GM18858 (cell line): Measurements from ENCODE around the gene C10orf120.

ENCODE experiments used
- ATAC-seq: cut with Tn5 transposase; IDR thresholded peaks from one replicate; pipeline ENCODE4 v1.9.1; 2021; ENCODE audit not compliant: unreplicated experiment

The C10orf120 gene

DNA sequence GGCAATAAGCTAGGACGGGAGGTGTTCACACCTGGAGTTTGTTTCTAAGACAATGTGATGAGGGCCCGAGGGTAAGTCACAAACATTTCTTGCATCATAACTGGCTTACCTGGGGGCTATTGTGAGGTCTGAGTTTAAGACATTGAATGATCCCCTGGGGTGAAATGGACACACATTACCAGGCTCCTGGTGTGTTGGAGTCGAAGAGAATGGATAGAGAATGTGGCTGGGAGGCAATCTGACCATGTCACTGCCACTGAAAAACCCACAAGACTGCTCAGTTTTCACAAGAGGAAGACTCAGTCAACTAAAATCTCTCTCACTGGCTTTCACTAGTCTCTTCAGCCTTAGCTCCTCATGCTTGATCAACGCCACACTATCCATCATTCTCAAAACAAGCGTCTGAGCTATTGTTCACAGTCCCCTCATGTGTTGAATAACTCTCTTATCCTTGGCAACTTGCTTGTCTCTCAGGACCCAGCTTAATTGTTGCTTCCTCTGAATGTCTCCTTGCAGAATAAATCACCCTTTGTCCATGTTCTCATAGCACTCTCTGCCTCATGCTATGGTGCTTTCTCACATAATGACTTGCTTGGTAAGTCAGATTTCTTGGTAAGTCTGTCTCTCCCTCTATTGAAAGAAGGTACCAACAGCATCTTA is at the start of gene C10orf120:
TSS of gene C10orf120 (minus strand) at position 51 of the 660 bp plus-strand sequence. CDS start 56 bp downstream, outside the sequence.
- ATAC-seq: no peak

DNA sequence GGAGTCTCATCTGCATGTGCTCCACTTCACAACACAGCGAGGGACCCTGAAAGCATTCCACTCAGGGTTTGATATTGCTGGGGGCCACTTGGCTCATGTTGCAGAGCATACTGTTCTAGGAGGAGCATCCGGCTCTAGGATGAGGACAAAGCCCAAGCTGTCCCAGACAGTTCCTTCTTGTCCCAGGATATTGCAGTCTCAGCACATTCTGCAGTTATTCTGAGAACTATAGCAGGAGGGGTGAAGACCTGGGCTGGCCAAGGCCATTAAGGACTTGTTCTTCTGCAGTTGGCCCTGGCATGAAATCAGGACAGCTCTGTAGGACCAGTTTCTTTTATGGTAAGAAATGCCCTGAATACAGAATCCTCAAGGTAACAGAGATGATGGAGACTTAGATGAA is 48.9 kb upstream of the C10orf120 start:
- no peak for ATAC-seq

DNA sequence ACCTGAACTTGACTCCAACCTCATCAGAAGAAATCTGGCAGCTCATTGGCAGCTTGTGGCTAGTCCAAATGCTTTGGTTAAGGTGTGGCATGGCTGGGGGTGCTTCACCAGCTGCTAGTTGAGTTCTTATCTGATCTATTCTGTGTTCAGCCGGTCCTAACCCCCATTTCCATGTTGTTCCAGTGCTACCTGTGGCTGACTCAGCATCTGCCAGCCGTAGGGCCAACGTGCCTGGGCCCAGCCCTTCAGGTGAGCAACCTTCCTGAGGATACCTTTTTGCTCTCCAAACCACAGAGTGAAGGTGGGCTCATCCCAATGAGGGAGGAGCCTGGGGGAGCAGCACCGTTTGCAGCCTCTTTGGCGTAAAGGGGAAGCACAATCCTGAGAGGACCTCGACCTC is 46.8 kb upstream of the C10orf120 start:
- ATAC-seq: no peak

DNA sequence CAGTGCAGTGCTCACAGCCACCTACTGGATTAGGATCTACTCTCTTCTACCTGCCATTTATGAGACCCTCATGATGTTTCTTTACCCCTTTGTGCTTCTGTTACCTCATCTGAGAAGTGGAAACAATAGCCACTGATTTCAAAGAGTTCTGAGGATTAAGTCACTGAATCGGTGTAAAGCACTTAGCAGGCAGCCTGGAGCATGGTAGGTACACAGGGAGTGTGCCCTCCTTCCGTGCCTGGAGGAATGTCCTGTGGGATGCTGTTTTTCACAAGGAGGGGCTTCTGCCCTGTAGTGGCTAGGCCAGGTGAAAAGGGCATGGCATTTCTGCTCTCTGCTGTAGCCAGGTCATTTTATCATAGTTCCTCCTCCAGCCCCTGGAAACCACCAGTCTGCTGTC is 44.6 kb upstream of the C10orf120 start:
- ATAC-seq: no peak

DNA sequence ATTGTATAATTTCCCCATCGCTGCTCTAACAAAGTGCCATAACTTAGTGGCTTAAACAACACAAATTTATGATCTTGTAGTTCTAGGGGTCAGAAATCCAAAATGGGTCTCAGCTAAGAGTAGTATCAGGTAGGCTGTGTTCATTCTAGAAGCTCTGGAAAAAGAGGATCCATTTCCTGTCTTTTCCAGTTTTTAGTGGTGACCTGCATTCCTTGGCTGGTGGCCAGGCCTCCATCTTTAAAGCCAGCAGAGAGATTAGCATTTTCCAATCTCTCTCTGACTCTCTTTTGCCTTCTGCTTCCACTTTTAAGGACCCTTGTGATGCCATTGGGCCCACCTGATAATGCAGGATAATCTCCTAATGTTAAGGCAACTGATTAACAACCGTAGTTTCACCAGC is 41.0 kb upstream of the C10orf120 start:
- ATAC-seq: no peak

DNA sequence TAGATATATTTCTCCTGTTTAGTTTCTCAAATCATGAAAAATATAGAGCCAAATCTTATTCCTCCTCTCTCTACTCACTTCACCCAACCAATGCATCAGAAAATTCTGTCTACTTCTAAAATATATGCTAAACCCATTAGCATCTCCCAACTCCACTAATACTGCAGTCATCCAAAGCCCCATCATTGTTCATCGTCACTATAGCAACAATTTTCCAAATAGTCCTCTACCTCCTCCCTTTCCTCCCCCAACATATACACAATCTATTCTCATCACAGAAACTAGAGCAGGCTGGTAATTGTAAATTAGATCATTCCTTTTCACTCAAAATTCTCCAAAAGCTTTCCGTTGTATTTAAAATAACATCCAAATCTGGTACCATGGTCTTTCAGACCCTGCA is 38.4 kb upstream of the C10orf120 start:
- ATAC-seq: no peak

DNA sequence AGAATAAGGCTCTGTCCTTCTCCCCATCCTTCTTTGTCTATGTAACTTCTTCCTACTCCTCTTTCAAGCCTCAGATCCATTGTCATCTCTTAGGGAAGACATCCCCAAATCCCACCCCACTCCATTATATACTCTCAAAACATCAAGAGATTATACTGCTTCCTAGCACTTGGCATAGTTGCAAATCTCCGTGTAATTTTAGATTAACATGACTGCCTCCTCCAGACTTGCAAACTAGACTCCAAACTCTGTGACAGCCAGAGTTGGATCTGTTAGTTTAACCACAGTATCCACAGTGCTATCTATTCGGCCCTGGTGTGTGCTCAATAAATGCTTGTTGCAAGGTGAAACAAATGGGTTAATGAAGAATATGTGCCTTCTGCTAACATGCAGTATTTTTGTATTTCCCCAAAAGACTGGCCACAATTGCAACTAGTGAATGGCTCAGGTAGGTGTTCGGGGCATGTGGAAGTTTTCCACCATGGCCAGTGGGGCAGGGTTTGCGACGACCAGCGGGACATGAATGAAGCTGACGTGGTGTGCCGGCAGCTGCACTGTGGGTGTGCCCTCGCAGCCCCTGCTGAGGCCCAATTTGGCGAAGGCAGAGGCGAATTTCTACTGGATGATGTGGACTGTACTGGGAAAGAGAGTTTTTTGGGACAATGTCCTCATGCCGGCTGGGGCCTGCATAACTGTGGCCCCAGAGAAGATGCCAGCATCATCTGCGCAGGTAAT is 34.5 kb upstream of the C10orf120 start:
- no peak for ATAC-seq

DNA sequence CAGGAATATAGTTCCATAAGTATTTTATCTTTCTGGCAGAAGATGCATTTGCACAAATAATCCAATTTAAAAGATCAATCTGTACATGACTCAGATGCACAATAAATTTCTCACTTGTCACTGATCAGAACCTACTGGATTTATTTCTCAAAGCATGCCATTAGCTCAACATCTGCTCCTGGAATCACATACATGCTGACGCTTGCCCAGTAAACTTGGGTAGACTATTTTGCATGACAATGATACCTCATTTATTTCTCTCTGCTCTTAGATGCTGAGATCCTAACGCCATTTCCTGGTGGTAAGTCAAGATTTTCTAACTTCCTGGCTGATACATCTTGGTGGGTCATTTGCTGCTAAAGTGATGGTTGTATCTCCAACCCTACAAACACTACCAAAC is 33.8 kb upstream of the C10orf120 start:
- no peak for ATAC-seq

DNA sequence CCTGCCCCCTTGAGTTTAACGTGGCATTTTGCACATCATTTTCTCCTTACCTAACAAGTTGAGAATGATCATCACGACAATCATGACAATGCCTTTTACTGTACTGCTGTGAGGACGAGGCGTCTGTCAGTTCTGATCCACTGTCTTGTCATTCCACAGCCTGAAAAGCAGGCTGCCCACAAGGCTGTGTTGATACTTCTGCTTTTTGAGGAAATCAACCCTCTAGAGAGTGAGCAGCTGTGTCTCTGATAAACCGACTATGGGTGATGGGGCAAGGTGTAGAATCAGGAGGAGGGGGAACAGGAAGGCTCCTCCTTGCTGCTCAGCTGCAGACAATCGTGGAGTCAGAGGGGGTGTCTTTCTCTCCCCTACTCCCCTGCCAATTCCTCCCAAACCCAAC is 30.6 kb upstream of the C10orf120 start:
- ATAC-seq: no peak

DNA sequence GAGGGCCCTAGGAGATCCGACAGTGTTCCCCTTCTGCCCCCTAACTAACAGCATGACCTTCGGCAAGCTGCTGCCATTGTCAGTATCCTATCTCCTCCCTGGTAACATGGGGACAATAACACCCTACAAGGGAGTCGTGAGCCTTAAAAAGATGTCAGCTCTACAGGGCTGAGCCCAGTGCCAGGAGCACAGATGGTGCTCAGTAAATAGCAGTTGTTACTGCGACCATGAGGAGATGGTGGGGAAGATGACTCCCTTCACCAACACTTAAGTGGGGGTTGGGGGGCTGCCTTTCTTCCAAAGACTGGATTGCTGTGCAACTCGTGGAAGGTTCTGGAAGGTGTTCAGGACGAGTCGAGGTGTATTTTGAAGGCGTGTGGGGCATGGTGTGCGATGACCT is 29.5 kb upstream of the C10orf120 start:
- ATAC-seq: no peak

DNA sequence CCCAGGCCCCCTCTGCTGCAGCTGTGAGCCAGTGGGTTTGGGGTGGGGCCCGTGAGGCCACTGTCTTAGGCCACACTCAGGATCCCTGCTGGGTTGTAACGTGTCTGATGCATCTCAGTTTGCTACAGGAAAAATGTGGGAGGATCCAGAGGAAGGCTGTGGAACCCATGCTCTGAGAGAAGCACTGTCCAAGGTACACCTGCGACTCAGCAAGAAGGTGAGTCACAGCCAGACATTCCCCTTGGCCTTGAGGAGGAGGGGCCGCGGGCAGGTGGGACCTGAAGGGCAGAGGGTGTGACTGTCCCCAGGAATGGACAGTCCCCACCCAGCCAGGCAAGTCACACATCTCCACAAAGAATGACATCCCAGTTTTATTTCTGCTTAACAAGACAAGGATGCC is 27.8 kb upstream of the C10orf120 start:
- ATAC-seq: no peak

DNA sequence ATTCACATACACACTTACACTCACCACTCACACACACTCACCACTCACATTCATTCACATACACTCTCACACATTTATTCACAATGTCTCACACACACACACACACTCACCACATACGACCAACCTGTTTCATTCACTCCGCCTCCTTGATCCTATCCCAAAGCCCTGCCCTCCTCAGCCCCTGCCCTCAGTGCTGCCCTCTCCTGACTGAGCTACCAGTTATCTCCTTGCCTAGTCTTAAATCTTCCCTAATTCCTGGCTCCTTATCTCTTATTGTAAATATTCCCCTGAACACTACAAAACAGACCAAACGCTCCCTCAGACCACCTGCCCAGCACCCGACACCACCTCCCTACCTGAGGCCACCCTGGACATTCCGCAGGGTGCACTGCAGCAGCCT is 26.1 kb upstream of the C10orf120 start:
- ATAC-seq: no peak

DNA sequence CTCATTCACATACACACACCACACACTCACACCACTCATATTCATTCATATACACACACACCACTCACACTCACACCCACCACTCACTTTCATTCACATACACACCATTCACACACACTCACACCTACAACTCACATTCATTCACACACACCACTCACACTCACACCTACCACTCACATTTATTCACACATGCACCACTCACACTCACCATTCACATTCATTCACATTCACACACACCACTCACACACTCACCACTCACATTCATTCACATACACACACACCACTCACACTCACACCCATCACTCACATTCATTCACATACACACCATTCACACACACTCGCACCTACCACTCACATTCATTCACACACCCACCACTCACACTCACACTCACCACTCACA is 25.4 kb upstream of the C10orf120 start:
- ATAC-seq: no peak

DNA sequence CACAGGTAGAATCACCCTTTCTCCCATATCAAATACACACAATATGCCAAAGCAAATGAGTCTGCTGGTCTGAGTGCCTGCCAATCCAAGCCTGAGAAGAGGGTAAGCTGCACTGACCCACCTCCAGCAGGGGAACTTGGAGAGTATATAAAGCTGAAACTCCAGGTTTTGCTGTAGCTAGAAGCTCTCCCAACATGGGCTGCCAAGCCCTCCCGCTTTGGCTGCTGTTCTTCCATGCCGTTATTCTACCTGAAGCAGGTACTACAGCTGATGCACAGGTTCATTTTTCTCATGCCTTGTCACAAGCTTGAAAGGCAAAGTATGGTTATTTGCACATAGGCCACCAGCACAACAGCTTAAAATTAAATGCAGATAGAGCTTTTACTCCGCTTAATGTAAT is 21.5 kb upstream of the C10orf120 start:
- ATAC-seq: no peak

DNA sequence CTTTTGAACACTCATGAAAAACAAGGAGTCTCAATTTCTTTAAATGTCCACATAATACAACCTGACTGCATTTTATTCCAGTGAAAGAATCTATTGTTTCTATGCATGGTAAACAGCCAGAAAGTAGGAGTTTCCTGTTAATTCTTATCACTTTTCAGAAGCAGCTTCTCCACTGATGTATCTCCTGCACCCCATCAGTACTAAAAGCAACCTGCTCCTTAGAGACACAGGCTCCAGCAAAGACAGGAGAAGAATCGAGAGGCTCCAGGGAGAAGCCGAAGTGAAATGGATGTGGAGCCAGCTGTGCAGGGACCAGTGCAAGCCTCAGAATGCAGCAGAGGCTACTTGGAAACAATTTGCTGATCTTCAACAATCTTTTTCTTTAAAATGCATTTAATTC is 16.4 kb upstream of the C10orf120 start:
- ATAC-seq: no peak

DNA sequence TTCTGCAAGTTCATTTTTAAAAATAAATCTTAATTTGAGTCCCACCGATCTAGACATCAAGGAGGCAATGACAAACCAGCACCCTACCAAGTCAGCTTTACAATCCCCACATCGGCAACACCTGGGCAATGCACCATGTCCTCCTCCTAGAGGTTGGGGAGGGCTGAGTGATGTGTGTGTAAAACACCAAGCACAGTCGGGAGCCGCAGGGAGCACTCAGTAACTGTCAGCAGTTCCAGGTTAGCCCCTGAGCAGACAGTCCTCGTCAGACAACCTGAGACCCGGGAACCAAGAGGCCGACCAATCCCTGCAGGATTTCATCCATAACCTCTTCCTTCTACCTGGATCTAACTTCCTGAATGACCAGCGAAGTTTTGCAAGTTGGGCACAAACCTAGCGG is 15.9 kb upstream of the C10orf120 start:
- ATAC-seq: no peak

DNA sequence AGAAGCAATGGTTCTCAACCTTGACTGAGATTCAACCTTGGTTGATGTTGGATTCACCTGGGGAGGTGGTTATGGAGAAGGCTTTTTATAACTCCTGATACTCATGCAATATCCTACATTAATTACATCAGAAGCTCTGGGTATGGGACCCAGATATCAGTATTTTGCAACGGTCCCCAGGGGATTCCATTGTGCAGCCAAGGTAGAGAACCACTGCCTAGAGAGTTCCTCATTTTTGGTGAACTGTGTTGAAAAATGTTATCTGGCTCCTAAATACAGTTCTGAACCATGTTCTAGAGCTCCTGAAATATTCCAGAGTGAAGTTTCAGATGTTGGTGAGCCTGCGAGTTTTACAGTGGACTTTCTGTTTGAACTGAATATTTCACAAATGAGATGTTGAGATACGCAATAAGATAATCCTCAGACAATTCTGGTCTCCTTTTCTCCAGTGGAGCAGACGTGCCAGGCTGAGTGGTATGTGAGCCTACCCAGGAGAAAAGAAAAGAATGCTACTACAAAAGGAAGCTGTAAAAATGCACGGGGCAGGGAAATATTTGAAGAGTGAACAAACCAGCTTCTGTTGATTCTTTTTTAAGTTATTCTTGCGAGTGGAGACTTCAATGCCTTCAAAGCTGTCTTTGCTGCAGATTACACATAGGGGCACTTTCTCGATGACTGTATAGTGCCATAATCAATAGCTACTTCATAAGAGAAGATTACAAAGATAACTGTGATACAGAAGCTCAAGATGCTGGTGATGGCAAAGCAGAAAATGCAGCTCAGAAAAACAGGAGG is 13.6 kb upstream of the C10orf120 start:
- ATAC-seq: no peak

DNA sequence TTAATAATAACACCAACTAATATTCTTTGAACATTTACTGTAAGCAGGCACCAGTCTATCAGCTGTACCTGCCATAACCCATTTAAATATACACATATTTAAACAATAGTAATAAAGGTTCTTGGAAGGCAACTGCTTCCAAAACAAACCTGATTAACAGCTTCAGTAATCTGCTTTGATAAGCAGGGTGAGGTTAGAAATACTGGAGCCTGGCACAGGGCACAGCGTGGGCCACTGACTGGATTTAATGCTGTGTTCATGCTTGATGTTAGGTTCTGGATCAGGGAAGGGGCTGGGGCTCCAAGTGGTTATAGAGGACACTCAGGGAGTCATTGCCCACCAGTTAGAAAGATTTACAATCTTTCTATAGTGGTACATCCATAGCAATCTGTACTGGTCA is 10.9 kb upstream of the C10orf120 start:
- ATAC-seq: no peak

DNA sequence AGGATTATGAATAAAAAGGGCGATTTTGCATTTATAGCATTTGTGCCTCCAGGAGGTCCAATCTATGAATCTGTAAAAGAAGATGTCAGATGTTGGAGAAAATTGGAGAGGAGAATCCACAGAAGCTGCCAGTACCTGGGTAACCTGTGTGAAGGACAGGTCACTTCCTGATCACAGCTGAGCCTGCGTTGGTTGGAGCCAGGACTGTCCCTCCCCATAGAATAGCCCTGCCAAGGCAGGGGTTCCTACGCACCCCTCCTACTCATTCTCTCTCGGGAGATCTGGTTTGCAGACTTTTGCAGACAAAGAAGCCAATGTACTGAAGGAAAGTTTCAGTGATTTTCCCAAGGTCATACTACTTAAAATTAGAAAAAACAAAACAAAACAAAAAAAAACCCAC is 10.3 kb upstream of the C10orf120 start:
- no peak for ATAC-seq

DNA sequence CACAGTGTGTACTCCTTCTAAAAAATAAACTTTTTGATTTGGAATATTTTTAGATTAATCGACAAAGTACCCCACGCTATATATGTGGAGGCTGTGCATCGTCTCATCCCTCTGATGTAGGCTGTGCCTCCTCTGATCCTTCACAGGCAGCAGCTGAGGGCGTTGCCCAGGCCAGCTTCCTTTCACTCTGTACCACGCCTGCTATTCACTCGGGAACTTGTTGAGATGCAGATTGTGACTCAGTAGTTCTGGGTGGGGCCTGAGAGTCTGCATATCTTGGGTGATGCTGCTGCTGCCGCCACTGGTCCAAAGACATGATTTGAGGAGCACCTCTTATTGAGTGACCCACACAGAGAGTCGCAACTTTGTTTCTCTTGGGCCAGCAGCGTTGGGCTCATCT is 7.9 kb upstream of the C10orf120 start:
- no peak for ATAC-seq

DNA sequence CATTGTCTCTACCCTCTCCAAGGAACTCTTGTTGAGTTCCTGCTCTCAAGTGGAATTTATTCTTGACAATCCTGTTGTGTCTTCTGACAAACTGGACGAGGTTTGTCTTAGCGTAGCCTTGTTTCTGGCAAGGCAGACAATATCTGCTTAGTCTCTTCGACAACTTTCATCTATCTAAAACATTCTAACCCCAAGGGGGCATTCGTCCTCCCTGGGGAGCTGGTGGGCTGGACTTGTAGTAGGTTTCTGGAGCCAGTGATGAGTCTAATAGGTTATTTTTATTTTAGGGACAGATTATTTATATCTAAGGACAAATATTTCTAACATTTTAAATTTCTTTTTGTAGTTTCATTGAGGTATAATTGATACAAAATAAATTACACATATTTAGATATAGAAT is 7.3 kb upstream of the C10orf120 start:
- no peak for ATAC-seq

DNA sequence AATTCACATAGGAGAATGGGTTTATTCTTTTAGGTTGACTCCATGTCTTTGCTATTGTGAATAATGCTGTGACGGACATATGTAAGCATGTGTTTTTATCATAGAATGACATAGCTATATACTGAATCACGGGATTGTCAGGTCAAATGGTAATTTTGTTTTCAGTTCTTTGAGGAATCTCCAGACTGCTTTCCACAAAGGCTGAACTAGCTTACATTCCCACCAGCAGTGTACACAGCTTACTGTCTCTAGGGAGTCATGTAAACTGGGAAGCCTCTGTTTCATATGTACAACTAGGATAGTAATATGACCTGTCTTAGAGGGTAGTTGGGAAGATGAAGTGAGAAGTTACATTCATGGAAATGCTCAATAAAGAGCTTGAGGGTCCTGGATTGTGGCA is 6.8 kb upstream of the C10orf120 start:
- ATAC-seq: no peak
